ENCODE results near the gene WNT3A. TPM values are rescaled to one million over a fixed set of nuclear protein-coding genes. Genes with fewer than 3 reads are reported as not detected.

WNT3A gene
- polyA plus RNA-seq, 1 donor (not counting 4 experiments of a cell fraction or from before 2014, with no cell fraction given) = 0.07 TPM

DNA sequence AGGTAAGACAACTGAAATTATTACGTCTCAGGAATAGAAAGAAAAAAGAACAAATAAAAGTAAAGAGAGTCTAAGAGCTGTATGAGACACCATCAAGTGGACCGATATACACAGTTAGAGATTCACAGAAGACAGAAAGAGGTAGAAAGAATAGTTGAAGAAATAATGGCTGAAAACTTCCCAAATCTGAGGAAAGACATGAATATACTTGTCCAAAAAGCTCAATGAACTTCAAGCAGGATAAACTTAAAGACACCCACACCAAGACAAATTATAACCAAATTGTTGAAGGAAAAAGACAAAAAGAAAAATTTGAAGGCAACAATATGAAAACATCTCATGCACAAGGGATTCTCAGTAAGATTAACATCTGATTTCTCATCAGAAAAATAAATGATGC, 19.6 kb upstream of the WNT3A start:
- TF ChIP-seq, protein P1, sequence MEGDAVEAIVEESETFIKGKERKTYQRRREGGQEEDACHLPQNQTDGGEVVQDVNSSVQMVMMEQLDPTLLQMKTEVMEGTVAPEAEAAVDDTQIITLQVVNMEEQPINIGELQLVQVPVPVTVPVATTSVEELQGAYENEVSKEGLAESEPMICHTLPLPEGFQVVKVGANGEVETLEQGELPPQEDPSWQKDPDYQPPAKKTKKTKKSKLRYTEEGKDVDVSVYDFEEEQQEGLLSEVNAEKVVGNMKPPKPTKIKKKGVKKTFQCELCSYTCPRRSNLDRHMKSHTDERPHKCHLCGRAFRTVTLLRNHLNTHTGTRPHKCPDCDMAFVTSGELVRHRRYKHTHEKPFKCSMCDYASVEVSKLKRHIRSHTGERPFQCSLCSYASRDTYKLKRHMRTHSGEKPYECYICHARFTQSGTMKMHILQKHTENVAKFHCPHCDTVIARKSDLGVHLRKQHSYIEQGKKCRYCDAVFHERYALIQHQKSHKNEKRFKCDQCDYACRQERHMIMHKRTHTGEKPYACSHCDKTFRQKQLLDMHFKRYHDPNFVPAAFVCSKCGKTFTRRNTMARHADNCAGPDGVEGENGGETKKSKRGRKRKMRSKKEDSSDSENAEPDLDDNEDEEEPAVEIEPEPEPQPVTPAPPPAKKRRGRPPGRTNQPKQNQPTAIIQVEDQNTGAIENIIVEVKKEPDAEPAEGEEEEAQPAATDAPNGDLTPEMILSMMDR (optimal IDR thresholded peaks at IDR 0.05 in 1 of 3, IDR thresholded peaks at IDR 0.05 in 1 of 3, conservative IDR thresholded peaks at IDR 0.05 in 1 of 3; ENCODE audit: extremely low read depth in 1 of 3, insufficient read depth in 2 of 3, low read length in 3 of 3) = no peak
- TF ChIP-seq EZH2 (IDR thresholded peaks at IDR 0.05; ENCODE audit: low read length) = no peak
- no peak for FAIRE-seq
- Histone ChIP-seq H3K79me2 (ENCODE audit: control insufficient read depth, insufficient read depth, low read length) (no peaks in the 10 kb centered on the region), H3K4me2 (ENCODE audit: control insufficient read depth, extremely low read depth, insufficient read depth, low read depth, low read length) (no peak overlapping the region), H3K4me1 (ENCODE audit: control insufficient read depth, extremely low read depth, insufficient read depth, low read length) (no peaks in the 10 kb centered on the region), H3K27ac (ENCODE audit: control insufficient read depth, insufficient read depth, low read length) (no peak overlapping the region), H2AFZ (ENCODE audit: control insufficient read depth, low read length) (no peak overlapping the region), H3K27me3 (ENCODE audit: control insufficient read depth, extremely low read depth, insufficient read depth, low read length) (no peaks in the 10 kb centered on the region), H3K9me3 (ENCODE audit: control insufficient read depth, low read depth, low read length) (no peaks in the 10 kb centered on the region), H3K36me3 (ENCODE audit: control insufficient read depth in 2 of 2, extremely low read depth in 1 of 2, insufficient read depth in 2 of 2, low read length in 2 of 2) (no peaks in the 10 kb centered on the region), H3K9me1 (ENCODE audit: control insufficient read depth, extremely low read depth, insufficient read depth, low read length) (no peaks in the 10 kb centered on the region), H3K4me3 (ENCODE audit: control insufficient read depth in 2 of 3, extremely low read depth in 1 of 3, insufficient read depth in 2 of 3, low read depth in 1 of 3, low read length in 3 of 3) (no peak overlapping the region), H3K9ac (ENCODE audit: control insufficient read depth, extremely low read depth, insufficient read depth, low read length) (no peak overlapping the region), H4K20me1 (ENCODE audit: control insufficient read depth, extremely low read depth, insufficient read depth, low read length) (no peaks in the 10 kb centered on the region)
- dilution Hi-C loops (cut with MboI; ENCODE audit: extremely low pct_ligation_motif_present, low sequenced_read_pairs) = no loop called here
- DNase-seq (ENCODE audit: low read depth, low spot score) = no peak

DNA sequence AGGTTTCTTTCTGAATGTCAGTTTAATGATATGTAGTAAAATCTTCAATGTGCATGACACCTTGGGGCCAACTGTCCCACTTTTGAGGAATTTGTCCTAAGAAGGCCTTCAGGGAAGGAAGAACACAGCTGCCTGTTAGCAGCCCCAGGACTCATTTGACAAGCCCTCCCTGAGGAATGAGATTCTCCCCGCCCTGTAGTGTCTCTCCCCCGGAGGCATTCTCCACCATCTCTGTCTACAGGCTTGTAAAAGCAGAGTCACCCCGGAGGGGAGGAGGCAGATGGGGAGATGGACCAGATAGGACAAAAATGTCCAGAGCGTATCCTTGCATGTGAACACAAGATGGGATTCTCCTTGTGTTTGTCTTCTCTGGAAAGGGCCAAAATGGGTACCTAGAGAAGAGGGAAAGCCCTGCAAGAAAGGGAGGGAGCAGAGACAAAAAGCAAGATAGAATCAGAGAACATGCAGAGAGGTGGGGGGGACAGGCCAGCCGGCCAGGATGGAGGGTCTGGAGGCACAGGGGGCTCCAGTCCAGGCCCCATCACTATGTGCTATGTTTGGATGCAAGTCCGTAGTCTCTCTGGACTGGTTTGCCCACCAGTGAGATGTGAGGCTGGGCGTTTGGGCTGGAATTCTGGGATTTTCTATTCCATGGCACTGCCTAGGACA, 12.0 kb upstream of the WNT3A start:
- TF ChIP-seq, protein P1 (optimal IDR thresholded peaks at IDR 0.05 in 1 of 3, IDR thresholded peaks at IDR 0.05 in 1 of 3, conservative IDR thresholded peaks at IDR 0.05 in 1 of 3; ENCODE audit: extremely low read depth in 1 of 3, insufficient read depth in 2 of 3, low read length in 3 of 3) = no peak
- no peak for TF ChIP-seq EZH2 (IDR thresholded peaks at IDR 0.05; ENCODE audit: low read length)
- no peak for DNase-seq (ENCODE audit: low read depth, low spot score)

More for the DNA sequence above, 12.0 kb upstream of the WNT3A start:
- Histone ChIP-seq H3K36me3 (ENCODE audit: control insufficient read depth in 2 of 2, extremely low read depth in 1 of 2, insufficient read depth in 2 of 2, low read length in 2 of 2) (no peaks in the 10 kb centered on the region), H3K79me2 (ENCODE audit: control insufficient read depth, insufficient read depth, low read length) (no peaks in the 10 kb centered on the region), H2AFZ (ENCODE audit: control insufficient read depth, low read length) (no peak overlapping the region), H3K9me3 (ENCODE audit: control insufficient read depth, low read depth, low read length) (no peaks in the 10 kb centered on the region), H3K4me1 (ENCODE audit: control insufficient read depth, extremely low read depth, insufficient read depth, low read length) (no peaks in the 10 kb centered on the region), H3K4me2 (ENCODE audit: control insufficient read depth, extremely low read depth, insufficient read depth, low read depth, low read length) (no peak overlapping the region), H3K4me3 (ENCODE audit: control insufficient read depth in 2 of 3, extremely low read depth in 1 of 3, insufficient read depth in 2 of 3, low read depth in 1 of 3, low read length in 3 of 3) (no peak overlapping the region), H3K9ac (ENCODE audit: control insufficient read depth, extremely low read depth, insufficient read depth, low read length) (no peak overlapping the region), H3K27me3 (ENCODE audit: control insufficient read depth, extremely low read depth, insufficient read depth, low read length) (no peaks in the 10 kb centered on the region), H3K27ac (ENCODE audit: control insufficient read depth, insufficient read depth, low read length) (no peak overlapping the region), H3K9me1 (ENCODE audit: control insufficient read depth, extremely low read depth, insufficient read depth, low read length) (no peaks in the 10 kb centered on the region), H4K20me1 (ENCODE audit: control insufficient read depth, extremely low read depth, insufficient read depth, low read length) (no peaks in the 10 kb centered on the region)
- dilution Hi-C loops (cut with MboI; ENCODE audit: extremely low pct_ligation_motif_present, low sequenced_read_pairs) = no loop called here
- no peak for FAIRE-seq

Measured in keratinocyte (primary cell).